ENCODE measurements around the gene KCNE1.
"Not testable (repeated sequence)": the region's sequence is repeated elsewhere in the genome, so short reads cannot be mapped to it uniquely, and the experiment has no call there.

The KCNE1 gene

GRCh38 chr21:34511787-34512455, at the start of gene KCNE1:
KCNE1 (minus strand) TSS chr21:34512210; CDS start chr21:34449634, 62,576 bp downstream.
- DNase-seq (ENCODE audit: low read depth): no peak

GRCh38 chr21:34561806-34562205, 49.8 kb upstream of the KCNE1 start:
- DNase-seq (ENCODE audit: low read depth): no peak

DNA sequence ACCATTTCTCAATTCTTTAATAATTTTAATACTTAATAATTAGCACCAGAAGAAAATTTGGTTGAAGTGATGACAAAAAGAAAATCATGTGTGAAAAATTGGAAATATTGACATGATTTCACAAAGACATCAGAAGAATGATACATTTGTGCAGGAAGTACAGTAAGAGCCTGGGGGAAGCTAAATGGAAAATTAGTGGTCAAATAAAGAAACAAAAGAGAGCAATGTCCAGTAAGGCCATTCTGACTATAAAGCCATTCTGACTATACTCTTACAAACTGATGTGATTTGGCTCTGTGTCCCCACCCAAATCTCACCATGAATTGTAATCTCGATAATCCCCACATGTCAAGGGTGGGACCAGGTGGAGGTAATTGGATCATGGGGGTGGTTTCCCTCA, 48.6 kb upstream of the KCNE1 start:
- DNase-seq (ENCODE audit: low read depth): no peak

GRCh38 chr21:34560021-34560420, 48.0 kb upstream of the KCNE1 start:
- no peak for DNase-seq (ENCODE audit: low read depth)

- no peak for DNase-seq (ENCODE audit: low read depth)
Observed at GRCh38 chr21:34559089-34559631, 47.1 kb upstream of the KCNE1 start.

GRCh38 chr21:34558166-34558565, 46.2 kb upstream of the KCNE1 start:
- DNase-seq (ENCODE audit: low read depth): no peak

DNA sequence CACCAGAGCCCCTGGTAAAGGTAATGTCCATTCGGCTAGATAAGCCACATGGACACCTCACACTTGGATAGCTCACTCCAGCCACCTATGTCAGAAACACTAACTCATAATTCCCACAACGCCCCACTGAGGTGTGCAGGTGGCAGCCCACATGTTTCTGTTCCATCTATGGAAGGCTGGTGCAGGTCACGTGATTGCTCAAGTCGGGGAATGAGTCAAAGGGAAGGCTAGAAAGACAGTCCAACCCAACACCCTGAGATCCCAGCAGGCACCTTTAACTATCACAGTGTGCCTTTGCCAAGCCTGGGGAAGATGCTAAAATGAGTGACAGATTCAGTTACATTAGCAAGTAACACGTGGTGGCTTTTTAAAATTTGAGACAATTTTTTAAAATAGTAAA, 45.3 kb upstream of the KCNE1 start:
- DNase-seq (ENCODE audit: low read depth): no peak

GRCh38 chr21:34554670-34555069, 42.7 kb upstream of the KCNE1 start:
- not testable (repeated sequence) for DNase-seq (ENCODE audit: low read depth)

DNA sequence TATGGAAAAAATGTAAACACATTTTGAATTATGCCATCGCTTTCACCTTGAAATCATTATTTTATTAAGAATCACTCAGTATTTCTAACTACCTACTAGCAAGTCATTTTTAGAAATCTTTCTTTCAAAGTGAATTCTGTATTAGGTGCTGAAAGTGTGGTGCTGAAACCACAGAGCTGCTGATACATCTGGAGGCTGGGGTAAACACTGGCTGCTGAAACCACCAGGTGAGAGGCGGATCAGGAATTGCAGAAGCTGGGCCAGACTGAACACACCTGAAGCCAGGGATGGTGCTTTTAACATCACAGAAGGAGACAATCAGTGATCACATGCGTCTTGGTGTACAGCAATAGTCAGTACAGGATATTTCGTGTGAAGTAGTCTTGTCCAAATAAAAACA, 42.2 kb upstream of the KCNE1 start:
- DNase-seq (ENCODE audit: low read depth): no peak

- no peak for DNase-seq (ENCODE audit: low read depth)
Observed at GRCh38 chr21:34553151-34553952, 41.3 kb upstream of the KCNE1 start.

GRCh38 chr21:34552360-34553098, 40.5 kb upstream of the KCNE1 start:
- no peak for DNase-seq (ENCODE audit: low read depth)

GRCh38 chr21:34550182-34550799, 38.3 kb upstream of the KCNE1 start:
- DNase-seq (ENCODE audit: low read depth): no peak

- DNase-seq (ENCODE audit: low read depth): no peak
Observed at GRCh38 chr21:34548781-34549376, 36.9 kb upstream of the KCNE1 start.

DNA sequence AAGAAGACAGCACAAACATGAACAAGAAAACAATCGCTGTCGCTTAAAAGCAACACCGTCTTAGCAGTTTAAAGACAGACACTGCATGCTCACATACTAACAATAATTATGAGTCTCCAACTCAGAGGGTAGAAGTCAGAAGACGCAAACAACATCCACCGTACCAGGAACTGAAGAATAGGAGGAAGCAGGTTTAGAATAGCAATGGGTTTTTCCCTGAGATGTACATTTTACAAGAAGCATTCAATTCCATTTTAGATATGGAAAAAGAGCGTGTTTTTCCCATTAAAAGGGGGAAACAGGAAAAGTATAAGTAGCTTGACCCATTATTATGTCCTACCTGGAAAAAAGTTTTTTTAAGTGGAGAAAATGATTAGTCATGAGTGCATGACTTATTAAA, 34.5 kb upstream of the KCNE1 start:
- DNase-seq (ENCODE audit: low read depth): no peak

GRCh38 chr21:34545079-34545884, 33.3 kb upstream of the KCNE1 start:
- DNase-seq (ENCODE audit: low read depth): peak; percentile 13

- peak; percentile 29 for DNase-seq (ENCODE audit: low read depth)
Observed at GRCh38 chr21:34544032-34544496, 32.1 kb upstream of the KCNE1 start.

- no peak for DNase-seq (ENCODE audit: low read depth)
Observed at GRCh38 chr21:34543017-34543416, 31.0 kb upstream of the KCNE1 start.

GRCh38 chr21:34540206-34540605, 28.2 kb upstream of the KCNE1 start:
- no peak for DNase-seq (ENCODE audit: low read depth)

- no peak for DNase-seq (ENCODE audit: low read depth)
Observed at GRCh38 chr21:34537838-34538237, 25.8 kb upstream of the KCNE1 start.

GRCh38 chr21:34536820-34537219, 24.8 kb upstream of the KCNE1 start:
- no peak for DNase-seq (ENCODE audit: low read depth)

- DNase-seq (ENCODE audit: low read depth): no peak
Observed at GRCh38 chr21:34536311-34536710, 24.3 kb upstream of the KCNE1 start.

Data from activated T-cell treated with anti-CD3 and anti-CD28 coated beads for 48 hours (primary cell).